ENCODE results near the gene DPCD.

The DPCD gene

DNA sequence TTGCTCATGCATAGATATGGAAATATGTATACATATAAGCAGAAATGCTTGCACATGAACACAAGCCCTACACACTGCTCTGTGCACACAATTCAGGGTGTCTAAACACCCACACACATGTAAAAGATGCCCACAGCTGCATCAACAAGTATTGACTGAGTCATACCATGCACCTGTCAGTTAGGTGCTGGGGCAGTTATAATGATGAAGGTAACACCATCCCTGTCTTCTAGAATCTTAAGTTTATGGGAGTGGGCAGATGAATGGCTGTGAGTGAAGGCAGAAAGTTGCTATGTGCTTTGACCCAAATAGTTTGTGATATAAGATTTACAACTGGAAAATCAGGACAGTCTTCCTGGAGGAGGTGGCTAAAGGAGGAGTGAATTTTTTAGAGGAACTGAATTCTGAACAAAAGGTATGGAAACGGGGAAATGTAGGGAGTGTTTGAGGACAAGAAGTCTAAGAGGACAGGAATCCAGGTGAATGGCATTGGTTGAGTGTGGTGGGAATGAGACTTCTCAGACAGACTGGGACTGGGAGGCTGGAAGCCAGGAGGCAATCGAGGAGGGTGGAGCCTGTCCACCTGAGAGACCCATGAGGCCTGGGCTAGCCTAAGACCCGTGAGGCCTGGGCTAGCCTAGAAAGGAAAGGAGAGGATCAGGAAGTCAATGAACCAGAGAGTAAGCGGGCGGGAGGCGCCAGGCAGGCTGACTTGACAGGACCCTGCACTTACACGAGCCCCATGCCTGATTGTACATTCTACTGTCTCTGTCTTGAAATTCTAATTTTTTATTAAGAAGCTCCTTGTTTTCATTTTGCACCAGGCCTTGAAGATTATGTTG lies 20.7 kb upstream of the DPCD start:
- no peak for DNase-seq

DNA sequence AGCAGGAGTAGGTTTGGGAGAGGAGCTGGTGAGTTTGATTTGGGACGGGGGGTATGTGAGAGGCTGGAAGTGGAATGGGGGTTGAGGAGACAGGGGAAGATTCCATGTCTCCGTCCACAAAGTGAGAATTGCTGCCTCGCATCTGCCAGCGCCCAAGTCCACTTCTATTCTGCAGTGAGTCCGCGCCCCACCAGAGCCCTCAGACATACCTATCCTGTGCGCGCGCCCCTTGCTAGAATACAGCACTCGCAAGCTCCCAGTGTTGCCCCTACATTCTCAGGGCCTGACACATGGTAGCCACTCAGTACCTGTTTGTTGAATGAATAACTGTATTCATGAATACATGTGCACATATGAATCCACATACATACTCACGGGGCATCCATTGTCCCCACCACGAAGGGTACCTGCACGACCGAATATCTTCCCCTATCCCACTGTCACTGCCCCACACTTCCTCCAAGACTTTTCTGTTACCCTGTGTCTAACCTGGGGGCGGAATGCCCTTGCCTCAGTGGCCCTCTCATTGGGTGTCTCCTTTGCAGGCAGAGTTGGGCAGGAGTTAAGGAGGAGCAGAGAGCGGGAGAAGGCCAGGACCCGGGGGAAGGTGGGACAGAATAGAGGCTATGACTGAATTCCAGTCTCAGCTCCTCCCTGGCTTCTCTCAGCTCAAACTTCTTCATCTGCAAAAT lies 19.9 kb upstream of the DPCD start:
- DNase-seq: no peak

DNA sequence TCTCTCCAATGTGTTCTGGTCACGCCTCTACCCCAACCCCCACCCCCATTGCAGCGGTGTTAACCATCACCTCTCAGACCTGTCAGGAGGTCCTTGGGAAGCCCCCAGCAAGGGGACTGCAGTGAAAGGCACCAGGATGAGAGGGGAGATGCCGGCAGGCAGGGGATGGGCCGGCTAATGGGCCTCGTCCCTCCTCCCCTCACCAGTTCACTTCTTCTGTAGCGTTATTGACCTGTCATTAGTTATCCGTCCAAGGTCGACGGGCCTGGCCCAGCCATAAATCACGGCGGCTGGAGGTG lies 18.8 kb upstream of the DPCD start:
- DNase-seq: no peak

DNA sequence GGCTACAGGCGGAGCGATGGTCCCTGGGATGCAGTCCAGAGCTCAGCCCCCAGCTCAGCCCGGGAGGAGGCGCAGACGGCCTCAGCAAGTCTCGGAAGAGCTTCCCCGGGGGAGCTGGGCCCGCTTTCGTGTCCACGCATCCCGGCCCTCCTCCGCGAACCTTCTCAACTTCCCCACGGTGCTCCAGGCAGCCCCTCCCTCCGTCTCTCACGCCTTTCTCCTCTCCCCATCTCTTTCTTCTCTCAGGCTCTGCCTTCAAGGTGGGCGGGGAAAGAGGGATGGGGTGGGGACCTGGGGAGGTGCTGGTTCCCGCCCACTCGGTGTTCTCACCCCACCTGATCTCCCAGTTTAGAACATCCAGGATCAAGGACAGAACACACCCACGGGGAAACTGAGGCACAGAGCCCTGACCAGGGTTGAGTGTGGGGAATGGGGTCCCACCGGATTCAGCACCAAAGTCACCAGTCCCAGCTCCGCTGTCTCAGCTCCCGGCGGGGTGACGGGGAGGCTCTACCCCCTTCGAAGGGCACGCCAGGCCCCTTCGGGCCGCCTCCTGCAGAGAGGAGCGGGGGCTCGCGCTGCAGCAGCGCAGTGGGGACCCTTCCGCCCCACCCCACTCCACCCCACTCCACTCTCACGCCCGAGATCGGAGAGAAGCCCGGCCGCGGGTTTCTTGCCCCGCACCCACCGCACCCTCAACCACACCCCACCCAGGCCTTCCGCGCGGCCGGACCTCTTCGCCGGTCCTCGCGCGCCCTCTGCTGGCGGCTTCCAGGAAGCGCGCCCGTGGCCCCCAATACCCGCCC lies 18.3 kb upstream of the DPCD start:
- DNase-seq: no peak

DNA sequence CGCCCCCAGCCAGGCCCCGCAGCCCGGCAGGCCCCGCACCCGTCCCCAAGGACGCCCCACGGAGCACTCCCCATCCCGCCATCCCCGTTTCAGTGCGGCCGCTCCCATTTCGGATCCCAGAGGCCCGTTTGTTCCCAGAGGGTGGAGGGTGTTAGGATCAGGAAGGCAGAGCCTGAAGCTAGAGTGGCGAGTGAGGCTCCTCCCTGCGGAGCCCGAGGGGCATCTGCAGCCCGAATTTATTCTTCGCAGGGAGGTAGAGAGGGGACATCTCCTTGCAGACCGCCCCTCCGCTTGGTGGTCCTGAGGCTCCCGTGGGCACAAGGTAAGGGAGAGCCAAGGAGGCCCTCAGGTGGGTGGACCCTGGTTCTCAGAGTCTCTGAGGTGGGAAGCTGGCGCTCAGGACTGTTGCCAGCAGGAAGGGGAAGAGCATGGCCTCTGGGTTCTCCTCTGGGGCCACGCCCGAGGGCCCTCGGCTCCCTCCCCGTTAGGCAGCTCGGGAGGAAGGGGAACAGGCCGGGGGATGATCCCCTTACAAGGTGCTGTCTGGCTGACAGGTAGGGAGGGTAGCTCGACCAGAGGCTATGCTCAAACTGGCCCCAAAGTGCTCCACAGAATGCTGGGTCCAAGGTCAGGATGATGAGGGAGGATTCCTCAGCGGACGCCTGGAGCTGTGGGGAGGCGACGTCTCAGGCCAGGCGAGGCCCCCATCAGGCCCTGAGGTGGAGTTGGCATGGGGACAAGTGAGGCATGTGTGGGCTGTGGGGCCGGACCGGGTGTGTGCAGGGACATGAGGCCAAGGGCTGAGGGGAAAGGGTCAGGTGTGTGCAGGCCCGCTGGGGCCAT lies 17.5 kb upstream of the DPCD start:
- peak; percentile 23 to 74 for DNase-seq

DNA sequence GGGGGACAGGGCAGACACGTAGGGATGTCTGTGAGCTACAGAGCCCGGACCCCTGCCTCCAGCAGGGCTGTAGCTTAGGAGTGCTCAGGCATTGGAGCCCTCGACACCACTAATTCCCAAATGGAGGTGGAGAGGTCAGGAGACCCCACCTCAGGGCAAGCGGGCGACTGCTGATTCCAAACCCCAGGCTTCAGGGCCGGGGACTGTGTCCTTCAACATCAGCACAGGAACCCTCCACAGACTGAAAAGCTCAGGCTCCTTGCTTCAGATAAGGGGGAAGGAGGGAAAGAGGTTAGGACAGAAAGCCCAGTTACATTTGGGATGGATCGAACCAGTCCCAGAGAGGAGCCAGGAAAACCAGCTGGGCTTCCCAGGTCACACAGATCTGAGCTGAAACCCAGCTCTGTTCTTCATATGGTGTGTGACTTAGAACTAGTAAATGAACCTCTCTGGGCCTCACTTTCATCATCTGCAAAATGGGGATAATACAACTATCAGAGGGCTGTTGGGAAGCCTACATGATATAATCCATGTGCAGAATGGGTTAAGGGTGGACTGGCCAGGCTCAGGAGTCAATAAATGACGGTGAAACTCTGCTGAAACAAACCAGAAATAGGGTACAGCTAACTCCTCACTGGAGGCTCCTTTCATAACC lies 16.7 kb upstream of the DPCD start:
- DNase-seq: no peak

DNA sequence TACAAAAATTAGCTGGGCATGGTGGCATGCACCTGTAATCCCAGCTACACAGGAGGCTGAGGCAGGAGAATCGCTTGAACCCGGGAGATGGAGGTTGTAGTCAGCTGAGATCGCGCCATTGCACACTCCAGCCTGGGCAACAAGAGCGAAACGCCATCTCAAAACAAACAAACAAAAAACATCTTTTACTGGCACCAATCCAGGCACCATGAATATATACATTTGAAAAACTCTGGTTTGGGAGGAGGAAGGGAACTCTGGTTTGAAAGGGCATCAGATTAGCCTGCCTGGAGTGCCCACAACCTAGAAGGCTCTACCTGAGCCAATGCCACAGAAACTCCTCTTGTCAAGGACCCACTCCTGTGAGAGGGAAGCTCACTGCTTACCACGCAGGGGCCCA lies 16.0 kb upstream of the DPCD start:
- DNase-seq: no peak

DNA sequence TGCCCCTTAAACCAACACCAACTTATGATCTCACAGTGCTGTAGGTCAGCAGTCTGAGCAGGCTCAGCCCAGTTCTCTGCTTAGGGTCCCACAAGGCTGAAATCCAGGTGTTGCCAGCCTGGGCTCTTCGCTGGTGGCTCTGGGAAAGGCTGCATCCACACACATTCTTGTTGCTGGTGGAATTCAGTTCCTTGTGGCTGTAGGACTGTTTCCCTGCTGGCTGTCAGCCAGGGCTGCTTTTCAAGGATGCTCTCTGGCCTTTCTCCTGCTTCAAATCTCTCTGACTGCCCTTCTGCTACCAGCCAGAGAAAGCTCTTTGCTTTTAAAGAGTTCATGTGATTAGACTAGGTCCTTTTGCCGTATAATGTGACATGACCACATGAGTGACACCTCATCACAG lies 15.3 kb upstream of the DPCD start:
- DNase-seq: no peak

DNA sequence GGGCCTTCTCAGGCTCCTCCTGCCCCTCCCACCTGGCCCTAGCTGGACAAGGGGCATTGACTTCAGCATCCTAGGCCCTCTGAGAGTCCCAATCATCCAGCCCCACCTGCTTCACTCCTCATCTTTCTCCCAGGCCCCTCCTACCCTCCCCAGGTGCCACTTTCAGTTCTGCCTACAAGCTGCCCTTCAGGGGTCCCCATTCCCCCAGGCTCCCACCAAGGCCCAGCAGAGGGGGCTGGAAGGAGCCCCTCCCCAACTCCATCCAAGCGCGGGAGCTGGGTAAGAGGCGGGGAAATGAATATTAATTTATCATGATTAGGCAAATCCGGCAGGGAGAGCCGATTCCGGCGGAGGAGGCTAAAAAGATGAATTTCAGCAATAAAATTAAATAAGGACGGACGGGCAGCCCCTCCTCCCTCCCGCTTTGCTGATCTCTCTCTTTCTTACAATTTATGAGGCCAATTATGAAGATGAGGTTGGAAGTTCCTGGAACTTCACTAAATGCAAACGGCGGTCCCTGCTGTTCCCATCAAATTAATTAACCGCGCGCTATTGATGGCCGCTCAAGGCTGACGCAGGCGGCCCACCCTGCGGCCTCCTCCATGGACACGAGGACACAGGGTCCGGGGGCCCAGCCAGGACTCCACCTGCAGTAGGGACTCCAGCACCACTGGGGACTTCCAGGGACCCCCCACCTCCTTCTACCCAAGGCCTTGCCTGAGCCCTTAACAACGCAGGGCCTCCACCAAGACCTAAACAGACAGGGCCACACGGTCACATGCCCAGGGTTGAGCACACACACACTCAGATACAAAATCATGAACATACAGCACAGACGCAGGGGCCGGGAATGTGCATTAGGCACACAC lies 14.0 kb upstream of the DPCD start:
- no peak for DNase-seq

DNA sequence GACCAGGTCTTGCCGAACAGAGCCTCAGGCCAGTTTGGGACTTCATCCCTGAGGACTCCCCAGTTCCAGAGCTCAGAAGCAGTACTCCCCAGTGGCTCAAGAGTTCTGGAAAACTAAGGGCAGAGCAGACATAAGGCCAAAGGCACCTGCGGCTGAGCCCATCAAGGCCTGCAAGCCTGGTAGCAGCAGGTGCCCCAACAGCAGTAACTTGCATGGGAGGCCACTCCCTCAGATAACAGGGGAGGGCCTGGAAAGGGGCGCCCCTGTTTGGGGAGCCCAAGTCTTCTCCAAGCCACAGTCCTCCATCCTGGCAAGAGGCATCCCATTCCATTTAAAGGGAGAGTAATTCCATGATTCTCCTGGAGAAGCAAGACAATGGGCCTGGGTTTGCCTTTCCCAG lies 13.0 kb upstream of the DPCD start:
- no peak for DNase-seq

DNA sequence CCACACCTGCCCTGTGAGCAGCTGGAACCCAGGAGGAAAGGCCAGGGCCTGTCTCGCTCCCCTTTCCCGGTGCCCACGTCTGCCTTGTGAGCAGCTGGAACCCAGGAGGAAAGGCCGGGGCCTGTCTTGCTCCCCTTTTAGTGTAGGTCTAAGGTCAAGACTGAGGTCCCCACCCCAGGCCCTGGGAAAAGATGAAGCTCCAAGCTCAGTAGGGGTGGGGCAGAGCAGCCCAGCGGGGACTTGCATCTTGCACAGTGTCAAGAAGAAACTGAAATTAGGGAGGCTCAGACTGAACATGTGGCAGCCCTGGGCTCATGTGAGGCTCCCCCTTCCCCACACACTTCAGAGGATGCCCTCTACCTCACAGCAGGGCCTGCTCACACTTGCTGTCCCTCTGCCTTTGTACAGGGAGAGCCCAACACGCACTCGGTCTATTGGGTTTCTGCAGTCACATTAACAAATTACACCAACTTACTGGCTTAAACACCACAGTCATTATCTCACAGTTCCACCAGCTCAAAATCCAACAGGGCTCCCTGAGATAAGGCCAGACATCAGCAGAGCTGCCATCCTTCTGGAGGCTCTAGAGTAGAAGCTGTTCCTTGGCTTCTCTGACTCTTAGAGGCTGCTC lies 12.4 kb upstream of the DPCD start:
- DNase-seq: no peak

DNA sequence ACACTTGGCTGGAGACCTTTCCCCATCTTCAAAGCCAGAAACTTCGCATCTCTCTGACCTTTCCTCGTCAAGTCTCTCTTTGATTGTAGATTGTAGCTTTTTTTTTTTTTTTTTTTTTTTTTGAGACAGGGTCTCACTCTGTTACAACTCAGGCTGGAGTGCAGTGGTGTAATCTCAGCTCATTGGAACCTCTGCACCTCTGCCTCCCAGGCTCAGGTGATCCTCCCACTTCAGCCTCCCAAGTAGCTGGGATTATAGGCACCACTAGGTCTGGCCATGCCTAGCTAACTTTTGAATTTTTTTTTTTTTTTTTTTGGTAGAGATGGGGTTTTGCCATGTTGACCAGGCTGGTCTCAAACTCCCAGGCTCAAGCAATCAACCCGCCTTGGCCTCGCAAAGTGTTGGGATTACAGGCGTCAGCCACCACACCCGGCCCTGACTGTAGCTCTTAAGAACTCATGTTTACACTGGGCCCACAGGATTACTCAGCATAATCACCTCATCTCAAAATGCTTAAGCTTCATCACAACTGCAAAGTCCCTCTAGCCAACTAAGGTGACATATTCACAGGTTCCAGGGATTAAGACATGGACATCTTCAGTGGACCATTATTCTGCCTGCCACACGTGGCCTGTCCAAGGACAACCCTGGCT lies 11.8 kb upstream of the DPCD start:
- DNase-seq: no peak

DNA sequence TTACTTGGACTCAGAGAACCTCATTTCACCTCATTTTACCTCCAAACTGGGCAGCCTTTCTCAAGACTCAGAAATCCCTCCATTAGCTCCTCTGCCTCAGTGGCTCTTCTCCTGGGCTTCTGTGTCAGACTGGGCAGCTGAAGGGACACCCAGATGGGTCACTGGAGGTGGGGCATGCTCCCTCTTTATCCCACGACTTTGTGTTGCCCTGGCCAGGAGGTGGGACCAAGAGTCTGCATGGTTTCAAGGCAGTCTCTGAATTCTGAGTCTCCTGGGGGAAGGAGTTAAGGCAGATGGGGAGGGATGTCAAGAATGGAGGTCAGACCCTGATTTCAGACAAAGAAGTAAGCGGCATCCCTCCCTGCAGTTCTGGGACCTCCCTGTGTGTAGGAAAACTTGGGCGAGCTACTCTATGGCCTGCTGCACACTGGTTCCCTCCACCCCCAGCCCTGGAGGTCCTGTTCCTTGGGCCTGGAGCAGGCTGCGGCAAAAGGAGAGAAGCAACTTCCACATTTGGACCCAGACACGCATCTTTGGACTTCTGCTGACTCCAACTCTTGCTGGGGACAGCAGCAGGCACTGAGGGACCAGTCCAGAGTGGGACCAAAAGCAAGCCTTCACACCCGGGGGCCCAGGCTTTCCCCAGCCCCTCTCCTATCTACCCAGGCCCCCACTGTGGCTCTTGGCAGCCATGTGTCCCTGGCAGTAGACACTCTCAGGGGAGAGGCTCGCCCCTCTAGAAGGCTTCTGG lies 10.8 kb upstream of the DPCD start:
- DNase-seq: no peak

DNA sequence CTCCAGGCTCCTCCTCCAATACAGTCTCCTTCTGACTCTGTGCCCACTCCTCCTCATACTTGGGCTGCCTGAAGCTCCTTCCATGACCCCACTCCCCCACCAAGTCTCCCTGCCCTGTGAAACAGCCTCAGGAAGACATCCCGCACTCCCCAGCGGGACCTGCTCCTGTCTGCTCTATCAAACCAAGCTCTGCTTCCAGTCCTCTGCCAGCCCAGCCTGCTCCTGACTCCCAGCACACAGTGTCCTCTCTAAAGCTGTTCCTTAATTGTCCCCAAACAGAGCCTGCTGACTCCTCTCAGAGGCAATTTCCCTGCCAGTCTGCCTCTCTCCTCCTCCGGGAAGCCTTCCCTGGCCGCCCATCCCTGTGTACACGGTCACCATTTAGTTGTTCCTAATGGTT lies 9.9 kb upstream of the DPCD start:
- no peak for DNase-seq

DNA sequence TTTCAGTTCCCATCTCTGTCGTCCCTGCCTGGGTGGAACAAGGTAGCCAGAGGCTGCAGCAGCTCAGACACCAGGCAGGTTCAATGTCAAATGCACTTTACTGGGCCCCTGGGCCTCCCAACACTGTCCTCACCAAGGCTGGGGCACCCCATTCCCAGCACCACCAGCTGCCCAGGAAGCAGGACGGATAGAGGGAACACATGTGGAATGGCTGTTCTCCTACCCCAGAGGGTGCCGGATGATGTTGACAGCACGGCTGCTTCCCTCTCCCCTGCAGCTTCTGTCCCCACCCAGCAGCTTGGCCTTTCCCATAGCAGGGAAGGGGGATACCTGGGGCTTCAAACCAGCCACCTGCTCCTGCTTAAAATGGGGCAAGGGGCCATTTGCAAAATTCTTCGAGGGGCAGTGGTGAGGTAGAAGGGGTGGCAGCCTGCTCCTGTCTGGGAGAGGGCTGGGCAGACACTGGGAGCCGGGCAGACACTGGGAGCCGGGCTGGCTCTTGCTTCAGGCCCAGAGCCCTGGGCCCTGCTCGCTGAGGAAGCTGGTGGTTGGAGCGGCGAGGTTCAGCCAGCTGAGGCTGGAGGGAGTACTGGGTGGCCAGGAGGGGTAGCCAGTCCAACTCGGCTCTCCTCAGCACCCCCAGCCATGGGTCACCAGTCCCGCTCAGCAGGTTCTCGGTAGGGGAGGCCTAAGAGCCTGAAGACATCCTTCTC lies 9.2 kb upstream of the DPCD start:
- no peak for DNase-seq

DNA sequence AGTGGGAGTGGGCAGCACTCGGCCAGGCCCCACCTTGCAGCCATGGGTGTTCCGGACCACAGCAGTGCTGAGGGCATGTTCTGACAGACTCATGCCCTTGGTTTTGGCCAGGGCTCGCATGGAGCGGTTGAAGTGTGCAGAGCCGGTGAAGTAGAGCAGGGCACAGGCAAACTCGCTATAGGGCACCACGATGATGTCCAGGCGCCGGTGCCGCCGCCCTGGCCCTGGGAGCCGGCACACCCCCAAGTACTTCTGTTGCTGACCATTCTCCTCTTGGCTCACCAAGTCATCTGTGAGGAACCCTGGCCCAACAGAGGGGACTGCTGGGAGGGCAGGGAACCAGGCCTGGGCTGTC lies 8.6 kb upstream of the DPCD start:
- no peak for DNase-seq

DNA sequence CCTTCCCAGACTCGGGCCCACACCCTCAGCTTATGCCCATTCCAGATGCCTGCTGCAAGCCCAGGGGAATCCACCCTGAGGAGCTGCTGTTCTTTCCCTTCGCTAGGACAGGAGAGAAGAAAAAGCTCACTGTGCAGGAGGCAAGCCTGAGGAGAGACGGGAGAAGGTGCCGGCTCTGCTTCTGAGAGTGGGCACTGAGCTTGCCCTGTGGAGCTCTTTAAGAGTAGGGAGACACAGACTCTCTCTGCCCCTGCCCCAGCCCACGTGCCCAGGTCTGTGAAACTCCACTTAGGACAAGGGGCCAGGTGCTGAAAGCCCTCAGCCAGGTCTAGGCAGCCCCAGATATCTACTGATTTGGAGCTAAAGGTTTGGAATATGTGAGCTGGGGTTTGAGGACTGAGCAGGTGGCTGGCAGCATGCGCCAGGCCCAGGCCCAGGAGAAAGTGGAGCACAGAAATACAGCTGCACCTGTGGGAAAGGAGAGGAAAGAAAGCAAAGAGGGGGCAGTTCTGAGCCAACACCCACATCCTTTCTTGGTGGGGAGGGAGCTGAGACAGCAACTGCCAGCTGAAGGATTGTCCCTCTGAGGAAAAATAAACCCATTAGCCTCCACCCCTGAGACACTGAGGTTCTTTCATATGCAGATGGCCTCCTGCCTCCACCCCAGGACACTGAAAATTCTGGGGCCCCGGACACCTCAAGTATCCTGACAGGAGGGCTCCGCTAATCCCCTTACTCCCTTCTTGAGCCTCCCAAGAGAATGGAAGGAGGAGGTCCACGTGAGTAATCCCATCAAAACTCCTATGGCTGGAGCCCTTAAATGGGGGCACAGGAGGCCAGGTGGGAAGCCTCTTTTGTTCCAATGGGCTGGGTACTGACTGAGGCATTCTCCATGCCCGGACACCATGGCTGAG lies 7.4 kb upstream of the DPCD start:
- DNase-seq: no peak

DNA sequence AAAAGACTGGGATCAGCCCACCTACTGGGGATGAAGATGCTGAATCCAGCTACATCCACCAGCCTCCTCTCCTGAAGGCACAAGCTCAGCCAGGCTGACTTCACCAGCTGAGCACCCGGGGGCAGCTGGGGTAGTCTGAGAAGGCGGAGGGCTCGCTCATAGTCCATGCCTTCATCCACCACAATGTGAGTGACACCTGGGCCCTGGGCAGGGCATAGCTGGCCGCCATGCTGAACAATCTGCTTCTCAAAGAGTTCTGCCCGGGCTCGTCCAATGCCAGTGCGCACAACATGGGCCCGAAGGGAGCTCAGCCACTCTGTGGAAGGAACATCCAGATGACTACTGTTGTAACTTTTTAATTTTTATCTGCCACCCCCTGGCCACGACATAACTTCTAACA lies 2.3 kb upstream of the DPCD start:
- DNase-seq: no peak
